Dendritic cell treated with granulocyte-macrophage colony-stimulating factor and Interleukin-4, amounts not matched to agents 40 ng/mL and 50 ng/mL, for 4 days (primary cell): Measurements from ENCODE around the gene LGR6.

Experiments
- H3K27ac Mint-ChIP-seq: one replicate; pipeline ENCODE4 v1.8.0; 2022; ENCODE audit warnings: mild to moderate bottlenecking, mixed read lengths
- H3K27me3 Mint-ChIP-seq: one replicate; pipeline ENCODE4 v1.8.0; 2022; ENCODE audit warnings: mild to moderate bottlenecking, mixed read lengths
- H3K36me3 Mint-ChIP-seq: one replicate; pipeline ENCODE4 v1.8.0; 2022; ENCODE audit warnings: low read depth, mixed read lengths
- H3K4me1 Mint-ChIP-seq: one replicate; pipeline ENCODE4 v1.8.0; 2022; ENCODE audit warnings: low read depth, mixed read lengths
- H3K4me3 Mint-ChIP-seq: one replicate; pipeline ENCODE4 v1.8.0; 2022; ENCODE audit warnings: mild to moderate bottlenecking, moderate library complexity, mixed read lengths
- H3K9me3 Mint-ChIP-seq: one replicate; pipeline ENCODE4 v1.8.0; 2022; ENCODE audit warnings: mixed read lengths
- intact Hi-C: fragments of 100-400 bp; cut with micrococcal nuclease; formaldehyde crosslinking; loops from one replicate; pipeline ENCODE4 v1.15.0; 2022

LGR6 gene

DNA sequence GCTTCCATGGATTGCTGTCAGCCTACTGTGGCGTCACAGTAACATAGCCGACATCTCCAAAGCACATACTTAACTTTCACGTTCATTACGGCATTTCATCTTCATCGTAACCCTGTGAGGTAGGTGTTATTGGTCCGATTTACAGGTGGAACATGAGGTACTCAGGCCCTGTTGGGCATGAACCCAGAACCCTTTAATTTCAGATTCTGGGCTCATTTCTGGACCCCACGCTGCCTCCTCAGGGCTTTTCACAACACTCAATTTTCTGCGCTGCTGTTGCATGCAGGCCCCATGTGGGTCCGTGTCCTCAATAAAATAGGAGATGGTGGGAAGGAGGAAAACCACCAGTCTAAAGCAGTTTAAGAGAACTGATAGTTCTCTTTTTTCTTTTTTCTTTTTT, 108.6 kb downstream of the LGR6 start:
- Mint-ChIP-seq H3K9me3 (no peaks in the 10 kb centered on the region), H3K27ac (no peak overlapping the region), H3K36me3 (no peaks in the 10 kb centered on the region), H3K4me3 (no peak overlapping the region), H3K4me1 (no peaks in the 10 kb centered on the region), H3K27me3 (peaks cover 8% of the 10 kb centered on the region)
- intact Hi-C loops = no loop called here

DNA sequence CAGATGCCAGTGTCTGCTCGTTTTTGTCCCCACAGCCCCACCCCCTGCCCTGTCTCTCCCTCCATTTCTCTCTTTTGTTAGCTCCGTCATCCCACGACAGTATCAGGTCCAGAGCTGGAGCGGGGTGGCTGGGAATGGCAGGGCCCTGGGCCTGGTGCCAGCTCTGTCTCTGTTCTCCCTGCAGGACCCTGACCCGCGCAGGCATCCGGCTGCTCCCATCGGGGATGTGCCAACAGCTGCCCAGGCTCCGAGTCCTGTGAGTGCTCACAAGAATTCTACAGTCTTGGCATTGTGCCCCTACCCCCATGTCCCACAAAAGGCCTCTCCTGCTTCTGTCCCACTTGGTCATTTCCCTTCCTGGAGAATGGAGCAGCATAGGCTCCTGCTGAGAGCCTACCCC, 110.8 kb downstream of the LGR6 start:
- Mint-ChIP-seq H3K36me3 (no peaks in the 10 kb centered on the region), H3K4me3 (no peak overlapping the region), H3K9me3 (no peaks in the 10 kb centered on the region), H3K4me1 (no peaks in the 10 kb centered on the region), H3K27ac (no peak overlapping the region), H3K27me3 (peaks cover 11% of the 10 kb centered on the region)
- intact Hi-C loops = no loop called here

DNA sequence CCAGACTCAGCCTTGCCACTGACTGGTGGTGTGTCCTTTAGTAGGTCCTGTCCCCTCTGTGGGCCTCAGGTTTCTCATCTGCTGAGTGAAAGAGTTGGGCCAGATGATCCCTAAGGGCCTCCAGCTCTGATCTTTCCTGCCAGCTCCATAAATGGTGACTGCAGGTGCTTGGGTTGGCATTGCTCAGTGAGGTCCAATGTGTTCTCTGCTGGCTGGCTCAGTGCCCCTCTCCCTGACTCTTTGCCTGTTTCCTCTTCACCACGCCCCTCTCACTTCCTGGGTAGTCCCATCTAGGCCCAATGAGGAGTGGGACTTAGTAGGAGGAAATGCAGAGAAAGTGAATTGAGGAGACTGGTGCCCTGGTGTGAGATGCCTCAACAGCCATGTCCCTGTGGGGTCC, 111.6 kb downstream of the LGR6 start:
- H3K9me3 Mint-ChIP-seq = no peaks in the 10 kb centered on the region
- H3K4me3 Mint-ChIP-seq = no peak overlapping the region
- no peaks in the 10 kb centered on the region for H3K4me1 Mint-ChIP-seq
- H3K27ac Mint-ChIP-seq = no peak overlapping the region
- peaks cover 10% of the 10 kb centered on the region for H3K27me3 Mint-ChIP-seq
- H3K36me3 Mint-ChIP-seq = no peaks in the 10 kb centered on the region
- intact Hi-C loops = no loop called here

DNA sequence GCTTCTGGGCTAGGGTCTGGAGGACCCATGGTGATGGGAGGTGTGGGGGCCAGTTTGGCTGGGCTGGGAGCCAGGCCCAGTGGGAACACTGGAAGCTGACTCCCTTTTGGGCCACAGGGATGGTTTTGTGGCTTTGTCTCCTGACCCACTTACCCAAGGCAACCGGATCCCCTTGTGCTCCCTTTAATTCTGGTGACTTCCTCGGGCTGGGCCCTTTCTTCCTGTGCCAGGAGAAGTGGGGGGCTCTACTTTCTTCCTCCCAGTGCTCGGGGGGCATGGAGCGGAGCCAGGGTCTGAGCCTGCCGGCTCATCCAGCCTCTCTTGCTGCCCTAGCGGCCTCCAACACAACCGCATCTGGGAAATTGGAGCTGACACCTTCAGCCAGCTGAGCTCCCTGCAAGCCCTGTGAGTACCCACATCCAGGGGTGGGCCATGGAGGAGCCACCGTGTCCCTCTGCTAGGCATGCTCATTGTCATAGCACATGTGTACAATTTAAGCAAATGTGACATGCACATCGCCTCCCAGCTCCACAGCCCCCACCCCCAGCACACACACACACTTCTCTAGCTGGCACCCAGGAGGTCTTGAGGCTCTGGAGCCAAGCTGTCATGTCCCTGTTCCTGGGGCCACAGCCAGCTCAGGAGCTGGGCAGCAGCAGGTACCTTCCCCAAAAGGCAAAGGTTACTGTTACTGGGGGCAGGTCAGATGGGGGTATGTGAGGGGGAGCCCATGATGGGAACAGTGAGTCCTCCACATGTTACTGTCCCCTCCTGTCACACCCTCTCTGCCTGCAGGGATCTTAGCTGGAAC, 113.1 kb downstream of the LGR6 start:
- Mint-ChIP-seq H3K27ac (no peak overlapping the region), H3K27me3 (peaks cover 16% of the 10 kb centered on the region), H3K9me3 (no peaks in the 10 kb centered on the region), H3K36me3 (no peaks in the 10 kb centered on the region), H3K4me3 (no peak overlapping the region), H3K4me1 (no peaks in the 10 kb centered on the region)
- intact Hi-C loops = no loop called here

DNA sequence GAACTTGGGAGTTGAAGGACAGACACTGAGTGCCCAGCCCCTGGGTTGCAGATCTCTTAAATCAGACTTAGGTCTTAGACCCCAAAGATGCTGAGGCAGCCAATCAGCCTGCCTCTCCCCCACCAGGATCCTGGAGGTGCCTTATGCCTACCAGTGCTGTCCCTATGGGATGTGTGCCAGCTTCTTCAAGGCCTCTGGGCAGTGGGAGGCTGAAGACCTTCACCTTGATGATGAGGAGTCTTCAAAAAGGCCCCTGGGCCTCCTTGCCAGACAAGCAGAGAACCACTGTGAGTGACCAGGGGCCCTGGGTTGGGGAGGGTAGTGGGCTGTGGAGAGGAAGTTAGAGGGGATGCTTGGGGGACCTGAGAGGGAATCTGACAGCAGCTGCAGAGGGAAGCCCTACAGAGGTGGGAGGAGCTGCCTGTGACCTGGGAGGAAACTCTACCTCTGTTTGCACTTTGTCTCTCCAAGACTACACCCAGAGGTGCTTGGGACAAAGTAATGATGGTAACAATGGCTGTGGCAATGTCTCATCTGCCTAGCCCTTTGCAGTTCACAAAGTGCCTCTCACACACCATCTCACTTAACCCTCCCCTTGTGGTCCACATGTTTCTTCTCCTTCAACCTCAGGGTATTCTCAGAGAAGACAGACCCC, 116.6 kb downstream of the LGR6 start:
- H3K4me1 Mint-ChIP-seq = no peaks in the 10 kb centered on the region
- H3K9me3 Mint-ChIP-seq = no peaks in the 10 kb centered on the region
- intact Hi-C loops = no loop called here
- no peak overlapping the region for H3K4me3 Mint-ChIP-seq
- H3K27me3 Mint-ChIP-seq = peaks cover 27% of the 10 kb centered on the region
- H3K27ac Mint-ChIP-seq = no peak overlapping the region
- H3K36me3 Mint-ChIP-seq = no peaks in the 10 kb centered on the region

DNA sequence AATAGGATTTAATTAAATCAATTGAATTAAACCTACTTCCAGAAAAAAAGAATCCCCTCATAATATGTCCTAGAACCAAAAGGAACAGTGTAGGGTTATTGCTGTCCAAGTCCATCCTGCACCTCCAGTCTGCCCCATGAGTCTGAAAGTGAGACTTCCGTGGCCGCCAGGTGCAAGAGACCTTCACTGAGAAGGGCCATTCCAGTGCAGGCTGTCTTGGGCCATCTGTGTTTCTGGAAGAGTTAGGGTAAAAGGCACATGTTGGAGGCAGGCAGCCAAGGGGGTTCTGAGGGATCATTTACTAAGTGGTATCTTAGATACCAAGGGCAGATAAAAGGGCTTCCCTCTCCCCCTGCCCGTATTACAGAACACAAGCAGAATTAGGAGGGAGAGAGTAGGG, 117.1 kb downstream of the LGR6 start:
- intact Hi-C loops = no loop called here
- H3K9me3 Mint-ChIP-seq = no peaks in the 10 kb centered on the region

DNA sequence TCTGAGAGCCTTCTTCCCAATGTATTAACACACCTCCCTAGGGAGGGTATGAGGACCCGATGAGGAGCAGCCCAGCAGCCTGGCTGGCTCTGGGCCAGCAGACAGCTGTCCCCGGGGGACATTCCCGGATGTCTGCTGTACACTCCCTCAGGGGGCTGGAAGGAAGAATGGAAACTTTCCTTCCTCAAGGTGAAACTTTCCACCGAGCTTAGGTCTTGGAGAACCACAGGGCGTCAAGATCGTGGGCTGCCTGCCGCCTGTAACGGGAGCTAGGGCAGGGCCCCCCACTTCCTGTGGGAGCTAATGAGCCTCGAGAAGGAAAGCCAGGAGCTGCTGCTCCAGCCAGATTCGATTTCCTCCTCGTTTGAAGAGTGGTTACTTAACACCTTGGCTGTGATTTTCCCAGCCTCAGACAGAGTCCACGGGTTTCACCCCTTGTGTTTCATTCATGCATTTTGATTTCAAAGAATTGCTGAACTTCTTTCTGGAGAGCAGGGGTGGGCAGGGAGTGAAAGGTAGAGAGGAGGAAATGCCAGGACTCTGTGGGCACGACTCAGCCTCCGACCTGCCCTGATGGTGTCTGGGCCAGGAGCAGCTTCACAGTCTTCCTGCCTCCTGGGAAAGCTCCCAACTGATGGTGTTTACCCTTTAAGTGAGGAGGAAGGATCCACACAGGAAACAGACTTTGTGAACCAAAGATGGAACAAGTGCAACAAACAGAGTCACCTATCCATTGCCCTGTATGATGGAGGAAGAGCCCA, 118.5 kb downstream of the LGR6 start:
- no peak overlapping the region for H3K27ac Mint-ChIP-seq
- no peaks in the 10 kb centered on the region for H3K36me3 Mint-ChIP-seq
- no peaks in the 10 kb centered on the region for H3K4me1 Mint-ChIP-seq
- H3K4me3 Mint-ChIP-seq = no peak overlapping the region
- no peaks in the 10 kb centered on the region for H3K9me3 Mint-ChIP-seq
- intact Hi-C loops = no loop called here
- peaks cover 33% of the 10 kb centered on the region for H3K27me3 Mint-ChIP-seq

More for the DNA sequence above, 117.1 kb downstream of the LGR6 start:
- H3K27me3 Mint-ChIP-seq = peaks cover 27% of the 10 kb centered on the region
- no peaks in the 10 kb centered on the region for H3K4me1 Mint-ChIP-seq
- H3K36me3 Mint-ChIP-seq = no peaks in the 10 kb centered on the region
- no peak overlapping the region for H3K4me3 Mint-ChIP-seq
- H3K27ac Mint-ChIP-seq = no peak overlapping the region

DNA sequence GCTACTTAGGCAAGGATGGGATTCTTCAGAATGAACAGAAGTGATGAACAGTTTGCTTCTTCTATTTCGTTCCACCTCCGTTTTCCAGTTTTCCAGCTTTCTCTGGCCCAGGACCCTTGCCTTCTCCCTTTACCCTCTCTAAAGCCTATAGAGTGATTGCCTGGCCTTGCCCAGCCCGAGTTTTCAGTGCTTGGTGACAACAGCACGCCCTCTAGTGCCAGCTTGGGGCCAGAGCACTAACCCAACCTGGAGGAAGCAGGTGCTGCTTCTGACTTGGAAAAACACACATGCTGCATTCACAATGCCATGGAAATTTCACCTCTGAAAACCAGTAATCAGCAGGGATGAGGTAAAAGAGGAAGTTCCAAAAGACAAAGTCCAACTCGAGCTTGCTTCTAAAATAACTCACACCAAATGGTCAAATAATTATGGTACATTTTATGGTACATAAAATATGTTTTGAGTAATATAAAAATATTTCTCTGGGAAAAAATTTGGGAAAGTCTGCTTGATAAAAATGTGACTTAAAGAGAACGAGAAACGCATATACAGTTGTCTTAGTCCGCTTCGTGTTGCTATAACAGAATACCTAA, 122.1 kb downstream of the LGR6 start:
- H3K4me3 Mint-ChIP-seq = no peak overlapping the region
- no peaks in the 10 kb centered on the region for H3K4me1 Mint-ChIP-seq
- intact Hi-C loops = loop anchor here (1.0 kb wide), 1 partner anchor 123 kb away; no protein-coding TSS in a partner anchor
- H3K9me3 Mint-ChIP-seq = no peaks in the 10 kb centered on the region
- peaks cover 44% of the 10 kb centered on the region for H3K27me3 Mint-ChIP-seq
- H3K36me3 Mint-ChIP-seq = no peaks in the 10 kb centered on the region
- no peak overlapping the region for H3K27ac Mint-ChIP-seq

DNA sequence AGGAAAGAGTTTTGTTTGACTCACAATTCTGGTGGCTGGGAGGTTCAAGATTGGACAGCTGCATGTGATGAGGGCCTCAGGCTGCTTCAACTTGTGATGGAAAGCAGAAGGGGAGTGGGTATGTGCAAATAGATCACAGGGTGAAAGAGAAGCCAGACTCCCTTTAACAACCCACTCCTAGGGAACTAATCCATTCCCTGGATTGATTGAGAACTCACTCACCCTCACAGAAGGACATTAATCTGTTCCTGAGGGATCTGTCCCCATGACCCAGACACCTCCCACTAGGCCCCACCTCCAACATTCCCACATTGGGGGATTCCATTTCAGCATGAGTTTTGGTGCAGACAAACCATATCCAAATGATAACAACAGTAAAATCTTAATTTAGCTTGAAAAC, 122.6 kb downstream of the LGR6 start:
- Mint-ChIP-seq H3K27ac (no peak overlapping the region), H3K4me3 (no peak overlapping the region), H3K4me1 (no peaks in the 10 kb centered on the region), H3K36me3 (no peaks in the 10 kb centered on the region), H3K9me3 (no peaks in the 10 kb centered on the region), H3K27me3 (peaks cover 41% of the 10 kb centered on the region)
- intact Hi-C loops = no loop called here

DNA sequence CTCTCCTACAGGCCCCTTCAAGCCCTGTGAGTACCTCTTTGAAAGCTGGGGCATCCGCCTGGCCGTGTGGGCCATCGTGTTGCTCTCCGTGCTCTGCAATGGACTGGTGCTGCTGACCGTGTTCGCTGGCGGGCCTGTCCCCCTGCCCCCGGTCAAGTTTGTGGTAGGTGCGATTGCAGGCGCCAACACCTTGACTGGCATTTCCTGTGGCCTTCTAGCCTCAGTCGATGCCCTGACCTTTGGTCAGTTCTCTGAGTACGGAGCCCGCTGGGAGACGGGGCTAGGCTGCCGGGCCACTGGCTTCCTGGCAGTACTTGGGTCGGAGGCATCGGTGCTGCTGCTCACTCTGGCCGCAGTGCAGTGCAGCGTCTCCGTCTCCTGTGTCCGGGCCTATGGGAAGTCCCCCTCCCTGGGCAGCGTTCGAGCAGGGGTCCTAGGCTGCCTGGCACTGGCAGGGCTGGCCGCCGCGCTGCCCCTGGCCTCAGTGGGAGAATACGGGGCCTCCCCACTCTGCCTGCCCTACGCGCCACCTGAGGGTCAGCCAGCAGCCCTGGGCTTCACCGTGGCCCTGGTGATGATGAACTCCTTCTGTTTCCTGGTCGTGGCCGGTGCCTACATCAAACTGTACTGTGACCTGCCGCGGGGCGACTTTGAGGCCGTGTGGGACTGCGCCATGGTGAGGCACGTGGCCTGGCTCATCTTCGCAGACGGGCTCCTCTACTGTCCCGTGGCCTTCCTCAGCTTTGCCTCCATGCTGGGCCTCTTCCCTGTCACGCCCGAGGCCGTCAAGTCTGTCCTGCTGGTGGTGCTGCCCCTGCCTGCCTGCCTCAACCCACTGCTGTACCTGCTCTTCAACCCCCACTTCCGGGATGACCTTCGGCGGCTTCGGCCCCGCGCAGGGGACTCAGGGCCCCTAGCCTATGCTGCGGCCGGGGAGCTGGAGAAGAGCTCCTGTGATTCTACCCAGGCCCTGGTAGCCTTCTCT, 124.6 kb downstream of the LGR6 start:
- Mint-ChIP-seq H3K27me3 (peaks cover 31% of the 10 kb centered on the region), H3K9me3 (no peaks in the 10 kb centered on the region), H3K4me3 (no peak overlapping the region), H3K36me3 (no peaks in the 10 kb centered on the region), H3K4me1 (peaks cover 5% of the 10 kb centered on the region), H3K27ac (no peak overlapping the region)
- intact Hi-C loops = no loop called here

DNA sequence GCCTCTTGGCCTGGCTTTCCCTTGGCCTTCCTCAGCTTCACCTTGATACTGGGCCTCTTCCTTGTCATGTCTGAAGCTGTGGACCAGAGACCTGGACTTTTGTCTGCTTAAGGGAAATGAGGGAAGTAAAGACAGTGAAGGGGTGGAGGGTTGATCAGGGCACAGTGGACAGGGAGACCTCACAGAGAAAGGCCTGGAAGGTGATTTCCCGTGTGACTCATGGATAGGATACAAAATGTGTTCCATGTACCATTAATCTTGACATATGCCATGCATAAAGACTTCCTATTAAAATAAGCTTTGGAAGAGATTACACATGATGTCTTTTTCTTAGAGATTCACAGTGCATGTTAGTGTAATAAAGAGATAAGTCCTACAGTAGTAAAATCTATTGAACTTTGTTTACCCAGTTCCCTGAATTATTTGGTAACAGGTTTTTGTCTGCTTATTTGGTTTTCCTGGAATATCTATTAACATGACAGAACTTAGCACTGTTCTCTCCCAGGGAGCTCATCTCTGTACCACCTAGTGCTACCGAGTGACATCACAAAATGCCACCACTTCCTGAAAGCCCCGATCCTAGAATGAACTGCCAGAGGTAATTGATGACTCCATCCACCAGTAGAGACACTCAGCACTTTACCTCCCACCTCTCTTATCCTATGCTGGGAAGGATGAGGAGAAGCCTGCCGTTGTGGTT, 125.9 kb downstream of the LGR6 start:
- H3K27me3 Mint-ChIP-seq = peaks cover 25% of the 10 kb centered on the region
- H3K9me3 Mint-ChIP-seq = no peaks in the 10 kb centered on the region
- H3K4me1 Mint-ChIP-seq = peaks cover 5% of the 10 kb centered on the region
- no peaks in the 10 kb centered on the region for H3K36me3 Mint-ChIP-seq
- no peak overlapping the region for H3K27ac Mint-ChIP-seq
- intact Hi-C loops = no loop called here
- no peak overlapping the region for H3K4me3 Mint-ChIP-seq

DNA sequence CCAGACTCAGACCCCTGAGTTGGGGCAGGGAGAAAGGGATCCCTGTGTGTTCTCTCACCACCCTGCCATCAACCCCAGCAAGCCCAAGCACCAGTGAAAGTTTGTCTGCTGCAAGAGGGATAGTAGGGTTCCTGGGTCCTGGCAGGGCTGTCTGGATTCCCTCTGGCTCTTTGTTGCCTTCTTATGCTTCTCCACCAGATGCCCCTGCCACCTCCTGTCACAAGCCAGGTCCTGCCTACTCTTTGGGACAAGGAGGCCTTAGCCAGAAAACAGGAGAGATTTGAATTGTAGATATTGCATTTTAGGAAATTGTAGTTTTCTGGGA, 126.4 kb downstream of the LGR6 start:
- Mint-ChIP-seq H3K4me1 (peaks cover 5% of the 10 kb centered on the region), H3K27me3 (peaks cover 25% of the 10 kb centered on the region), H3K4me3 (no peak overlapping the region), H3K27ac (no peak overlapping the region), H3K36me3 (no peaks in the 10 kb centered on the region), H3K9me3 (no peaks in the 10 kb centered on the region)
- intact Hi-C loops = no loop called here

DNA sequence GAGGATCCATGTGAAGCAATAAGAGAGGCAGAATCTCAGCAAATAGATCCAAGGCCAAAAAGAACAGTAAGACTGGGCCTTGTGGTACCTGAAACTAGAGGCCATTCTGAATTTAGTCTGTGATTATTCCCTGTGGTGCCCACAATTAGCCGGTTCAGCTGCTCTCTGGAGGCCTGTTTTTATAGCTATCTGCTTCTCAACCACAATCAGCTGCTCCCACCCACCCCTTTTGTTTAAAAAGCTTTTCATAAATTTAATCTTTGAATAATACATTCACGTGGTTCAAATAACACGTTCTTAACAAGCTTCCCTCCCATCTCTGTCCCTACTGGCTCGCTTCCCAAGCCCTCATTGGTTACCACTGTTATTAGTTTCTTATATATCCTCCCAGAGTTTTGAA, 130.1 kb downstream of the LGR6 start:
- Mint-ChIP-seq H3K4me1 (peaks cover 5% of the 10 kb centered on the region), H3K4me3 (no peak overlapping the region), H3K27ac (no peak overlapping the region), H3K36me3 (peaks cover 5% of the 10 kb centered on the region), H3K9me3 (no peaks in the 10 kb centered on the region), H3K27me3 (peaks cover 10% of the 10 kb centered on the region)
- intact Hi-C loops = no loop called here
